HCT116 (cell line): ENCODE data around the gene GORASP1. TPM values are rescaled to one million over a fixed set of nuclear protein-coding genes. Genes with fewer than 3 reads are reported as not detected.

Source experiments
- ATAC-seq: fragments of 200-7000 bp; cut with Tn5 transposase; 2 replicates; pipeline ENCODE4 v1.9.1; 2020; ENCODE audit warnings: mild to moderate bottlenecking, moderate library complexity
- BruUV-seq: library from RNA; stranded (reverse); fragments of 400-500 nt; replicated peaks from 2 replicates; lab custom pipeline; 2021; lab: Mats Ljungman, UMichigan
- CTCF ChIA-PET: fragments of 300-600 bp; sonication (Branson Sonifier 250); formaldehyde crosslinking; loops from one replicate; lab custom pipeline; 2021; ENCODE audit warnings: antibody characterized with exemption; lab: Charles Lee
- POLR2A ChIA-PET: fragments of 300-600, 350-600 bp; sonication (Branson Sonifier 250); formaldehyde crosslinking; loops from one replicate; lab custom pipeline; 2021; ENCODE audit warnings: antibody characterized with exemption; lab: Charles Lee
- RAD21 ChIA-PET, 2 experiments: fragments of 300-600 bp; sonication (Branson Sonifier 250); formaldehyde crosslinking; loops; one replicate each; lab custom pipeline; 2023; ENCODE audit warnings: low total read pairs in 2 of 2; ENCODE audit not compliant: uncharacterized antibody in 2 of 2, unreplicated experiment in 2 of 2, low non-redundant PET in 1 of 2; lab: Charles Lee
- DNase-seq: peaks from one replicate; pipeline ENCODE4 v3.0.0-alpha.2; 2010; ENCODE audit warnings: low read depth, low spot score
- H2AFZ ChIP-seq: fragments of 200-600 bp; shearing (Covaris generic), sonication (generic); 2 replicates; pipeline ENCODE4 v1.6.1; 2017; ENCODE audit warnings: low read depth, mixed run types, mixed read lengths, antibody characterized with exemption, low read length; ENCODE audit not compliant: poor library complexity, severe bottlenecking
- H3K27ac ChIP-seq: 2 replicates; pipeline ENCODE4 v1.5.1; 2012; ENCODE audit warnings: low read depth, low read length
- H3K27me3 ChIP-seq: fragments of 200-600 bp; sonication (generic); 2 replicates; pipeline ENCODE4 v1.6.1; 2016; ENCODE audit warnings: mixed run types, low read length, mixed read lengths; ENCODE audit not compliant: insufficient read depth
- H3K36me3 ChIP-seq, 2 experiments: fragments of 200-500 bp in 1 of 2; fragments of 200-600 bp in 1 of 2; sonication (Bioruptor generic) in 1 of 2; sonication (generic) in 1 of 2; 2 replicates each; pipeline versions ENCODE4 v1.5.1 to v1.6.1; 2014 to 2016; ENCODE audit warnings: low read length in 2 of 2, inconsistent platforms in 1 of 2, mixed read lengths in 1 of 2, mixed run types in 1 of 2; ENCODE audit not compliant: insufficient read depth in 2 of 2, control insufficient read depth in 1 of 2
- H3K4me1 ChIP-seq, 2 experiments: fragments of 200-600 bp in 1 of 2; sonication (generic) in 1 of 2; 2 replicates each; pipeline versions ENCODE4 v1.5.1 to v1.6.1; 2012 to 2017; ENCODE audit warnings: low read length in 2 of 2, inconsistent platforms in 1 of 2, mild to moderate bottlenecking in 1 of 2, mixed read lengths in 1 of 2, mixed run types in 1 of 2, moderate library complexity in 1 of 2; ENCODE audit not compliant: insufficient read depth in 2 of 2, control insufficient read depth in 1 of 2
- H3K4me2 ChIP-seq: fragments of 200-600 bp; sonication (generic); 2 replicates; pipeline ENCODE4 v1.6.1; 2017; ENCODE audit warnings: mixed run types, low read length, mixed read lengths
- H3K4me3 ChIP-seq, 2 experiments: fragments of 200-600 bp in 1 of 2; sonication (generic) in 1 of 2; replicated peaks in 1 of 2; 2 replicates each; pipeline ENCODE4 v1.5.1; 2011 to 2016; ENCODE audit warnings: low read length in 2 of 2, control low read depth in 1 of 2, low read depth in 1 of 2, mild to moderate bottlenecking in 1 of 2, mixed read lengths in 1 of 2, mixed run types in 1 of 2
- H3K79me2 ChIP-seq: fragments of 200-600 bp; sonication (generic); 2 replicates; pipeline ENCODE4 v1.6.1; 2017; ENCODE audit warnings: mild to moderate bottlenecking, mixed run types, low read length, moderate library complexity, mixed read lengths; ENCODE audit not compliant: insufficient read depth
- H3K9ac ChIP-seq: fragments of 200-600 bp; sonication (generic); 2 replicates; pipeline ENCODE4 v1.6.1; 2016; ENCODE audit warnings: low read length, mixed read lengths
- H3K9me2 ChIP-seq: fragments of 200-600 bp; sonication (generic), shearing (Covaris generic); 2 replicates; pipeline ENCODE4 v1.6.1; 2017; ENCODE audit warnings: mixed run types, mild to moderate bottlenecking, moderate library complexity; ENCODE audit not compliant: insufficient read depth
- H3K9me3 ChIP-seq, 2 experiments: fragments of 200-500 bp in 1 of 2; fragments of 200-600 bp in 1 of 2; sonication (Bioruptor generic) in 1 of 2; sonication (generic) in 1 of 2; 2 replicates each; pipeline ENCODE4 v1.6.1; 2014 to 2017; ENCODE audit warnings: low read length in 2 of 2, mixed read lengths in 2 of 2, inconsistent platforms in 1 of 2, low read depth in 1 of 2, mild to moderate bottlenecking in 1 of 2, mixed run types in 1 of 2, moderate library complexity in 1 of 2; ENCODE audit not compliant: control insufficient read depth in 1 of 2, insufficient read depth in 1 of 2
- H4K20me1 ChIP-seq: fragments of 200-600 bp; sonication (generic), shearing (Covaris generic); 2 replicates; pipeline ENCODE4 v1.6.1; 2017; ENCODE audit warnings: mixed run types, mild to moderate bottlenecking, moderate library complexity; ENCODE audit not compliant: insufficient read depth
- ATF3 ChIP-seq: IDR thresholded peaks from 2 replicates; pipeline ENCODE4 v1.6.1; 2012
- CBX3 ChIP-seq: IDR thresholded peaks from 2 replicates; pipeline ENCODE4 v1.6.1; 2012; ENCODE audit warnings: low read depth
- CTCF ChIP-seq, 3 experiments: fragments of 200-600 bp in 1 of 3; sonication (generic) in 1 of 3; IDR thresholded peaks in 2 of 3; conservative IDR thresholded peaks in 1 of 3; 2 replicates each; pipeline ENCODE4 v1.5.1; 2012 to 2017; ENCODE audit warnings: low read depth in 2 of 3, low read length in 2 of 3, antibody characterized with exemption in 1 of 3, borderline replicate concordance in 1 of 3, control low read depth in 1 of 3, mild to moderate bottlenecking in 1 of 3, mixed read lengths in 1 of 3, mixed run types in 1 of 3, moderate library complexity in 1 of 3; ENCODE audit not compliant: insufficient read depth in 1 of 3
- ELF1 ChIP-seq: IDR thresholded peaks from 2 replicates; pipeline ENCODE4 v1.6.1; 2012; ENCODE audit warnings: low read depth, borderline replicate concordance
- FOSL1 ChIP-seq: IDR thresholded peaks from 2 replicates; pipeline ENCODE4 v1.6.1; 2012; ENCODE audit warnings: low read depth
- JUND ChIP-seq: IDR thresholded peaks from 2 replicates; pipeline ENCODE4 v1.6.1; 2012
- REST ChIP-seq: IDR thresholded peaks from 2 replicates; pipeline ENCODE4 v1.6.1; 2012; ENCODE audit warnings: low read depth
- TCF7L2 ChIP-seq: IDR thresholded peaks from 2 replicates; pipeline ENCODE4 v1.7.0; 2011; ENCODE audit warnings: borderline replicate concordance, inconsistent platforms; ENCODE audit not compliant: insufficient read depth, insufficient read length; ENCODE audit errors: extremely low read depth
- intact Hi-C: fragments of 100-400 bp; cut with micrococcal nuclease; formaldehyde crosslinking; loops from 2 replicates; pipeline ENCODE4 v1.10.0; 2022
- total RNA-seq: library from RNA; stranded (reverse); gene quantifications from one replicate; pipeline ENCODE4 v1.2.1, GENCODE V29; 2021; ENCODE audit not compliant: unreplicated experiment
- TF ChIP-seq, protein P1 (sequence below): IDR thresholded peaks from 2 replicates; pipeline ENCODE4 v1.6.1; 2011; ENCODE audit warnings: mild to moderate bottlenecking, low read length, moderate library complexity; ENCODE audit not compliant: insufficient replicate concordance; ENCODE audit errors: extremely low read depth

GORASP1 gene
- total RNA-seq, 1 experiment from 2014 or later = 38.8 TPM

DNA sequence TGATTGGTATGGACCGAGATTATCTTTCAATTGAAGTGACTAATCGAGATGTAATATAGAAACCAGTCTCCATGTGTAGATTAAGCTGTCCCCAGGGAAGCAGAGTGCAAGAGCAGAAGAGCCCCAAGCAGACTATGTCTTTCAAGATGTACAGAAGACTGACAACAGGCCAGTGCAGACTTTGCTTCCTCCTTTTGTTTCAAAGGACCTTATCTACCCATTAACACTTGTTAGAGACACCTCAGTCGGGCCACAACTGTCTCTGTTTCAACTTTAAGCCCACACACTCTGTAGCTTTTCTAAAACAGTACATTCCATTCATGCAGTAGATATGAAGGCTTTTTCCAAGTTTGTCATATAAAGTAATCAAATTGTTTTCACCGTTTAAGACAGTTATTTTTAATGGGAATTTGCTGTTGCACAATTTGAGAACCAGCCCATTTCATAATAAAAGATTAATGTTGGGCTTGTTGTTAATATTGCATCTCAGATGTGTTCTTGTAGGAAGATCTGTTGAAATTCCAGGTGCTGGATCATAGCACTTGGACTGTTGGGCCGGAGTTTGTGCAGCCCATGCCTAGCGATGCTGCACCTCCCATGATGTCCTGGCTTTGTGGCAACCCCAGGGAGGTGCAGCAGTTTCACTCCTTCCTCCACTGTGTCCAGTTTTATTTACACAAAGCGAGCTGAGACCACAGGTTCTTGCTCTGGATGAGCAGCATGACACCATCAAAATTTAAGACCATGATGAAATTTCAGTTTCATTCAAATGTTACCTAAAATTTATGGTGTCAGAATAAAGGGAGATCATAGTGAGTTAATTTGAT, 12.4 kb downstream of the GORASP1 start:
- CTCF ChIA-PET = no interaction called here
- H2AFZ ChIP-seq = no peak overlapping the region
- BruUV-seq = TSS peak; percentile 28
- TF ChIP-seq CTCF (IDR thresholded peaks at IDR 0.05 in 2 of 3, conservative IDR thresholded peaks at IDR 0.05 in 1 of 3; ENCODE audit: borderline replicate concordance in 1 of 3, insufficient read depth in 1 of 3, low read depth in 2 of 3, low read length in 2 of 3) (no peak), CBX3 (no peak), FOSL1 (no peak), TCF7L2 (no peak), ATF3 (no peak), ELF1 (no peak), JUND (no peak), REST (no peak)
- TF ChIP-seq, protein P1, sequence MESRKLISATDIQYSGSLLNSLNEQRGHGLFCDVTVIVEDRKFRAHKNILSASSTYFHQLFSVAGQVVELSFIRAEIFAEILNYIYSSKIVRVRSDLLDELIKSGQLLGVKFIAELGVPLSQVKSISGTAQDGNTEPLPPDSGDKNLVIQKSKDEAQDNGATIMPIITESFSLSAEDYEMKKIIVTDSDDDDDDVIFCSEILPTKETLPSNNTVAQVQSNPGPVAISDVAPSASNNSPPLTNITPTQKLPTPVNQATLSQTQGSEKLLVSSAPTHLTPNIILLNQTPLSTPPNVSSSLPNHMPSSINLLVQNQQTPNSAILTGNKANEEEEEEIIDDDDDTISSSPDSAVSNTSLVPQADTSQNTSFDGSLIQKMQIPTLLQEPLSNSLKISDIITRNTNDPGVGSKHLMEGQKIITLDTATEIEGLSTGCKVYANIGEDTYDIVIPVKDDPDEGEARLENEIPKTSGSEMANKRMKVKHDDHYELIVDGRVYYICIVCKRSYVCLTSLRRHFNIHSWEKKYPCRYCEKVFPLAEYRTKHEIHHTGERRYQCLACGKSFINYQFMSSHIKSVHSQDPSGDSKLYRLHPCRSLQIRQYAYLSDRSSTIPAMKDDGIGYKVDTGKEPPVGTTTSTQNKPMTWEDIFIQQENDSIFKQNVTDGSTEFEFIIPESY = no peak
- TF ChIP-seq, all 23 proteins: peak for 0
- Histone ChIP-seq H3K9me2 (no peaks in the 10 kb centered on the region), H3K27ac (no peak overlapping the region), H3K9ac (no peak overlapping the region), H3K36me3 (peaks cover 2 to 26% of the 10 kb centered on the region in 2 experiments), H3K79me2 (no peaks in the 10 kb centered on the region), H3K9me3 (no peaks in the 10 kb centered on the region), H4K20me1 (no peaks in the 10 kb centered on the region), H3K27me3 (no peaks in the 10 kb centered on the region), H3K4me1 (no peaks in the 10 kb centered on the region), H3K4me2 (no peak overlapping the region), H3K4me3 (no peak overlapping the region)
- RAD21 ChIA-PET = no interaction called here
- DNase-seq = no peak
- ATAC-seq = no peak
- POLR2A ChIA-PET = no interaction called here
- intact Hi-C loops = no loop called here
